ENCODE data around the gene MOB3C.

MOB3C gene

DNA sequence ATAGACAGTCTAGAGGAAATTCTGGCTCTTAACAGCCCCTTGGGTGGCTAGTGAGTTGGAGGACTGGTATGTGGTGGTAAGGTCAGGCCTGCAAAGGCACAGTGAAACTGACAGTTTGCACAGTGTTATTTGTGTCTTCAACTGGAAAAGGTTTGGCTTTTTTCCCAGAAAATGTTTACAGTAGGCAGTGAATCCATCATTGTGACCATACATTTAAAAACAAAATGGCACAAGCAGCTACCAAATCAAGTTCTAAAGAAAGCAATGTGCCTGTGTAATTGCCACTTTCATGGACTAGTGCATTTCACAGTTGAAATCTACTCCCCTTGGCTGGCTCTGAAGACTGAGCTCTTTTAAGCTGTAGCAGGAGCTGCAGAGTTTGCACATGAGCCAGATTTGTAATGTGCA, 26.8 kb upstream of the MOB3C start:
- Histone ChIP-seq H3K4me3 (ENCODE audit: low read depth, low read length) (no peak overlapping the region), H3K36me3 (replicated peaks) (no peaks in the 10 kb centered on the region), H3K27ac (no peak overlapping the region), H3K27me3 (replicated peaks) (no peaks in the 10 kb centered on the region)
- peak; percentile 67 for DNase-seq
- in situ Hi-C loops (cut with HindIII; ENCODE audit: low pct_ligation_motif_present, low sequenced_read_pairs): no loop called here
- TF ChIP-seq, protein P1, sequence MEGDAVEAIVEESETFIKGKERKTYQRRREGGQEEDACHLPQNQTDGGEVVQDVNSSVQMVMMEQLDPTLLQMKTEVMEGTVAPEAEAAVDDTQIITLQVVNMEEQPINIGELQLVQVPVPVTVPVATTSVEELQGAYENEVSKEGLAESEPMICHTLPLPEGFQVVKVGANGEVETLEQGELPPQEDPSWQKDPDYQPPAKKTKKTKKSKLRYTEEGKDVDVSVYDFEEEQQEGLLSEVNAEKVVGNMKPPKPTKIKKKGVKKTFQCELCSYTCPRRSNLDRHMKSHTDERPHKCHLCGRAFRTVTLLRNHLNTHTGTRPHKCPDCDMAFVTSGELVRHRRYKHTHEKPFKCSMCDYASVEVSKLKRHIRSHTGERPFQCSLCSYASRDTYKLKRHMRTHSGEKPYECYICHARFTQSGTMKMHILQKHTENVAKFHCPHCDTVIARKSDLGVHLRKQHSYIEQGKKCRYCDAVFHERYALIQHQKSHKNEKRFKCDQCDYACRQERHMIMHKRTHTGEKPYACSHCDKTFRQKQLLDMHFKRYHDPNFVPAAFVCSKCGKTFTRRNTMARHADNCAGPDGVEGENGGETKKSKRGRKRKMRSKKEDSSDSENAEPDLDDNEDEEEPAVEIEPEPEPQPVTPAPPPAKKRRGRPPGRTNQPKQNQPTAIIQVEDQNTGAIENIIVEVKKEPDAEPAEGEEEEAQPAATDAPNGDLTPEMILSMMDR (IDR thresholded peaks at IDR 0.05; ENCODE audit: low read depth, low read length, missing control alignments): no peak

DNA sequence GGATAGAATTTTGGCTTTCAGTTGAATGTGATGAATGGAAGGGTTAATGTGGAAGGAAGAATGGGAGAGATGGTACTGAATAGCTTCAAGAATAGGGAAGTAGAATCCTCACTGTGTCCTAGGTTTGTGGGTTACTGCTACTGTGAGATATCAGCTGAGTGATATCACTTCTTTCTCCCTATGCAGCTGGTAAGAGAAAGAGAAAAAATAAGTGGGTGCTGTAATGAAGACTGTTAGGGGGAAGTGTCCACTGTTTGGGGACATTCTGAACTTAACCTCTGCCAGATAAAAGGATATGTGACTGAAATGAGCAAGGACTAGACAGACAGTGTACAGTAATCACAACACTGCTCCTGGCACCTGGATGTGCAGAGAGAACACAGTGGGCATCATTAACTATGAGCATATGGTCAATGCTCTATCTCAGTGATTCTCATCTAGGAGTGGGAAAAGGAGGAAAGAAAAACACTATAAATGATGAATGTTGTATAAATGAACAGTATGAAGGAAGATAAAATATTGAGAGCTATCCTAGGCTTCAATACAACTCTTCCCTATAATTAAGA, 25.6 kb upstream of the MOB3C start:
- in situ Hi-C loops (cut with HindIII; ENCODE audit: low pct_ligation_motif_present, low sequenced_read_pairs): no loop called here
- Histone ChIP-seq H3K4me3 (ENCODE audit: low read depth, low read length) (no peak overlapping the region), H3K27me3 (replicated peaks) (no peaks in the 10 kb centered on the region), H3K27ac (no peak overlapping the region), H3K36me3 (replicated peaks) (no peaks in the 10 kb centered on the region)
- TF ChIP-seq, protein P1 (IDR thresholded peaks at IDR 0.05; ENCODE audit: low read depth, low read length, missing control alignments): no peak
- DNase-seq: no peak

DNA sequence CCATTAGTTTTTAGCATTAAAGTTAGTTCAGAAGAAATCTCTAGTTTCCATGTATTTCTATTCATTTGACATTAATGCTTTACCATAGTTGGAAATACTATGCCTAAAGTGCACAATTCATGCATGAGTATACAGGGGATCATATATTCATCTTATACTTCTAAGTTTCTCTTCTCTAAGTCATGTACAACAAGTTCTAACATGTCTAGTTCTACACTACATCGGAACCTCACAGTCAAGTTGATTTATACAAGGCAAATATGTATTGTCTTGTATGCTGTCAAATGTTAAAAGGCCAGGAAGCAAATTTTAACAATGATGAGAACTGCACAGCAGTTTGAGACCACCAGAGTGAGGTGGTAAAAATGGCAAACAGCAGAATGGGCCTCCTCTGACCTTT, 22.9 kb upstream of the MOB3C start:
- no peak overlapping the region for H3K27ac ChIP-seq
- H3K27me3 ChIP-seq (replicated peaks): no peaks in the 10 kb centered on the region
- DNase-seq: no peak
- in situ Hi-C loops (cut with HindIII; ENCODE audit: low pct_ligation_motif_present, low sequenced_read_pairs): no loop called here
- H3K4me3 ChIP-seq (ENCODE audit: low read depth, low read length): no peak overlapping the region
- H3K36me3 ChIP-seq (replicated peaks): peaks cover 13% of the 10 kb centered on the region
- TF ChIP-seq, protein P1 (IDR thresholded peaks at IDR 0.05; ENCODE audit: low read depth, low read length, missing control alignments): no peak

DNA sequence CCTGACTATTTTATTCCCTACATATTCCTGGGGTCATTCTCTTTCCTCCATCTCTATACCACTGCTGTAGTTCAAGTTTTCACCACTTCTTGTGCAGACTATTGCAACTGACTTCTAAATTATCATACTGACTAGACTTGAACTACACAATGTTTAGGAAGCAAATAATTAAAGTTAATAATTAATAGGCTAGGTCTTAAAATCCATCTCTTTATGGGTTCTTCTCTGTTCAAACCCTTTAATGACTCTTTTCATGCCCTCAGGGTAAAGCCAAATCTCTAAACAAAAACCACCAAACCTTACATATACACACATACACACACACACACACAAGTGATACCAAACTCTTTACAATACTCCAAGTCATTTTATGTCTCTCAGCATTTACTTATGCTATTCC, 22.3 kb upstream of the MOB3C start:
- TF ChIP-seq, protein P1 (IDR thresholded peaks at IDR 0.05; ENCODE audit: low read depth, low read length, missing control alignments): no peak
- Histone ChIP-seq H3K36me3 (replicated peaks) (peaks cover 18% of the 10 kb centered on the region), H3K27me3 (replicated peaks) (no peaks in the 10 kb centered on the region), H3K27ac (no peak overlapping the region), H3K4me3 (ENCODE audit: low read depth, low read length) (no peak overlapping the region)
- in situ Hi-C loops (cut with HindIII; ENCODE audit: low pct_ligation_motif_present, low sequenced_read_pairs): no loop called here
- no peak for DNase-seq

DNA sequence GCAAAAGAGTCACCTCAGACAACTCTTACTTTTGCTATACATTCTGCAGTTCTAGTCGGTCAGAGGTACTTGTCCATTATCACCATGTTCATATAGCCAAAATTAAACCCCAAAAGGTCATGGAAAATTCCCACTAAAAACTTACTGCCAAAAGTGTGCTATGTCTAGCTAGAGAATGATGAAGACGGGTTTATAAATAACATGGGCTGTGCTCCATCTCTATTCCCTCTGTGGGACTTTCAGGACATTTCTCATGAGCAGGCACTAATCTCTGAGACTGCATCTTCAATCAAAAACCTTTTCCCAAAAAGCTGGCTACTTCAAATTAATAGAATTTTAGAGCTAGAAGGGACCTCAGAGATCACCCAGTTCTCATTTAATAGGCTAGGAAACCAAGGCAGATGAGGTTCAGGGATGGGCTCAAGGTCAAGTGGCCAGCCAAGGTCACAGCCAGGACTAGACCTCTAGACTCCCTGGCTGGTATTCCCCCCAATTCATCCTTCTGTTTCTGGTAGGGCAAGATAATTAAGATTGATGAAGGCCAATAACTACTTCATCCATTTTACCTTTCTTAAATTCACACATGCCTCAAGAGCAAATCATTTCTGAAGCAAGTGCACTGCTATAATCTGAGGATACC, 21.0 kb upstream of the MOB3C start:
- Histone ChIP-seq H3K27me3 (replicated peaks) (no peaks in the 10 kb centered on the region), H3K27ac (no peak overlapping the region), H3K36me3 (replicated peaks) (peaks cover 18% of the 10 kb centered on the region), H3K4me3 (ENCODE audit: low read depth, low read length) (no peak overlapping the region)
- no peak for DNase-seq
- TF ChIP-seq, protein P1 (IDR thresholded peaks at IDR 0.05; ENCODE audit: low read depth, low read length, missing control alignments): no peak
- in situ Hi-C loops (cut with HindIII; ENCODE audit: low pct_ligation_motif_present, low sequenced_read_pairs): no loop called here

DNA sequence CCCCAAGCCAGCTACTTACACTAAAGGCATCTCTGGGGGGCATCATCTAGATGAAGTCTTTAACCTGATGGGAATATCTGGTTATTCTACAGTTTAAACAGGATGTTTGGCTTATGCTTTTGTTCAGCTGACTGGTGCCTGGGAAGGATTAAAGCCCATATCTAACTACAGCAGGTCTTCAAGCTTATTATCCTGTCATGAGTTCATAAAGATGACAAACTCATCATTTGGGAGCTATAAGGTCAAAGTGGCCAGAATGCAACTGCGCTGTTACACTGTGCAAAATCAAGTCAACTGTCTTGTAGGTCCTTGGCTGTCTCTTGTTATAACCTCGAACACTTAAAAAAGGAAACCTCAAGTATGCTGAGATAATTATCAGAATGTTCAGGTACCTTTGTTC, 18.6 kb upstream of the MOB3C start:
- H3K36me3 ChIP-seq (replicated peaks): peaks cover 18% of the 10 kb centered on the region
- TF ChIP-seq, protein P1 (IDR thresholded peaks at IDR 0.05; ENCODE audit: low read depth, low read length, missing control alignments): no peak
- DNase-seq: no peak
- H3K27me3 ChIP-seq (replicated peaks): no peaks in the 10 kb centered on the region
- in situ Hi-C loops (cut with HindIII; ENCODE audit: low pct_ligation_motif_present, low sequenced_read_pairs): no loop called here
- H3K4me3 ChIP-seq (ENCODE audit: low read depth, low read length): no peak overlapping the region
- H3K27ac ChIP-seq: no peak overlapping the region
